Measurements from ENCODE around the gene MXRA8.

DNA sequence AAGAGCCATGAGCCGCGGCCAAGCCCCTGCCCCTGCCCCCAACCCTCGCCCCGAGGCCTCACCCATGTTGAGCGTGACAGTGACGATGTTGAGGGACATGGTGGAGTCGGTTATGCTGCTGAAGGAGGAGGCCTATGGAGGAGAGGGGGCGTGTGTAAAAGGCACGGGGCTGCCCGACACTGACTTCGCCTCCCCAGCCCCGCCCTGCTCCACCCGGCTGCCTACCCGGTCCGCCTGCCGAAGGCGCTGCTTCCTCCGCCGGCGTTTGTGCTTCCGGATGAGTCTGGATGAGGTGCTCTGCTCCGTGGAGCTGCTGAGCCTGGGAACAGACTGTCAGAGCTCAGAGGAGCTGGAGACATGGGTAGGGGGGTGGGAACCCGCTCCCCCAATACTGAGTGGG is 18.2 kb downstream of the MXRA8 start:
- TF ChIP-seq, protein P1, sequence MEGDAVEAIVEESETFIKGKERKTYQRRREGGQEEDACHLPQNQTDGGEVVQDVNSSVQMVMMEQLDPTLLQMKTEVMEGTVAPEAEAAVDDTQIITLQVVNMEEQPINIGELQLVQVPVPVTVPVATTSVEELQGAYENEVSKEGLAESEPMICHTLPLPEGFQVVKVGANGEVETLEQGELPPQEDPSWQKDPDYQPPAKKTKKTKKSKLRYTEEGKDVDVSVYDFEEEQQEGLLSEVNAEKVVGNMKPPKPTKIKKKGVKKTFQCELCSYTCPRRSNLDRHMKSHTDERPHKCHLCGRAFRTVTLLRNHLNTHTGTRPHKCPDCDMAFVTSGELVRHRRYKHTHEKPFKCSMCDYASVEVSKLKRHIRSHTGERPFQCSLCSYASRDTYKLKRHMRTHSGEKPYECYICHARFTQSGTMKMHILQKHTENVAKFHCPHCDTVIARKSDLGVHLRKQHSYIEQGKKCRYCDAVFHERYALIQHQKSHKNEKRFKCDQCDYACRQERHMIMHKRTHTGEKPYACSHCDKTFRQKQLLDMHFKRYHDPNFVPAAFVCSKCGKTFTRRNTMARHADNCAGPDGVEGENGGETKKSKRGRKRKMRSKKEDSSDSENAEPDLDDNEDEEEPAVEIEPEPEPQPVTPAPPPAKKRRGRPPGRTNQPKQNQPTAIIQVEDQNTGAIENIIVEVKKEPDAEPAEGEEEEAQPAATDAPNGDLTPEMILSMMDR (IDR thresholded peaks at IDR 0.05; ENCODE audit: insufficient read depth, low read length, poor library complexity, severe bottlenecking): no peak
- no peak for TF ChIP-seq EZH2phosphoT487 (conservative IDR thresholded peaks at IDR 0.05; ENCODE audit: low read length)
